Cardiac muscle cell (in vitro differentiated cells and primary cell): ENCODE data around the gene CRYBG1. TPM values are rescaled to one million over a fixed set of nuclear protein-coding genes. Genes with fewer than 3 reads are reported as not detected.

Experiments used
- DNase-seq, 2 donors: peaks; one replicate each; pipeline versions ENCODE4 v3.0.0 to v3.0.0-alpha.2; 2010 to 2017; ENCODE audit warnings: low read depth in 1 of 2, low spot score in 1 of 2
- H3K27ac ChIP-seq: fragments of 200-600 bp; sonication (generic); 2 replicates; pipeline ENCODE4 v1.5.1; 2016
- H3K27me3 ChIP-seq: fragments of 200-600 bp; sonication (generic); 2 replicates; pipeline ENCODE4 v1.6.0; 2016; ENCODE audit warnings: control low read depth
- H3K36me3 ChIP-seq: fragments of 200-600 bp; sonication (generic); 2 replicates; pipeline ENCODE4 v1.5.1; 2016; ENCODE audit warnings: control low read depth
- H3K4me1 ChIP-seq: fragments of 200-600 bp; sonication (generic); 2 replicates; pipeline ENCODE4 v1.8.1; 2017; ENCODE audit warnings: low read depth, mild to moderate bottlenecking, mixed run types
- H3K4me3 ChIP-seq: fragments of 200-600 bp; sonication (generic); 2 replicates; pipeline ENCODE4 v1.5.1; 2016; ENCODE audit warnings: mild to moderate bottlenecking
- H3K9me3 ChIP-seq: fragments of 200-600 bp; sonication (generic); 2 replicates; pipeline ENCODE4 v1.5.1; 2017; ENCODE audit warnings: low read depth, mild to moderate bottlenecking, control low read depth
- polyA plus RNA-seq: library from polyadenylated mRNA; unstranded; fragments of >200 nt; fragmentation: Nextera tagmentation; extraction: Ambion mirVana; gene quantifications from 2 replicates; pipeline ENCODE4 v1.2.1, GENCODE V29; 2016
- total RNA-seq: library from RNA; depleted of rRNA; stranded (reverse); fragments of >200 nt; gene quantifications from 2 replicates; pipeline ENCODE4 v1.2.3, GENCODE V29; 2016
- TF ChIP-seq, protein P1 (sequence below): IDR thresholded peaks from 2 replicates; pipeline ENCODE4 v1.5.1; 2012; ENCODE audit warnings: low read depth, mild to moderate bottlenecking, low read length

CRYBG1 gene
- total and polyA plus RNA-seq, 2 experiments from 2014 or later: 0.22 TPM; not detected in 1

- no peak overlapping the region for H3K27ac ChIP-seq
- peaks cover 4% of the 10 kb centered on the region for H3K36me3 ChIP-seq
- H3K4me3 ChIP-seq: no peak overlapping the region
- H3K27me3 ChIP-seq: no peaks in the 10 kb centered on the region
- no peak for DNase-seq
- H3K4me1 ChIP-seq: peaks cover 22% of the 10 kb centered on the region
- no peaks in the 10 kb centered on the region for H3K9me3 ChIP-seq
- TF ChIP-seq, protein P1, sequence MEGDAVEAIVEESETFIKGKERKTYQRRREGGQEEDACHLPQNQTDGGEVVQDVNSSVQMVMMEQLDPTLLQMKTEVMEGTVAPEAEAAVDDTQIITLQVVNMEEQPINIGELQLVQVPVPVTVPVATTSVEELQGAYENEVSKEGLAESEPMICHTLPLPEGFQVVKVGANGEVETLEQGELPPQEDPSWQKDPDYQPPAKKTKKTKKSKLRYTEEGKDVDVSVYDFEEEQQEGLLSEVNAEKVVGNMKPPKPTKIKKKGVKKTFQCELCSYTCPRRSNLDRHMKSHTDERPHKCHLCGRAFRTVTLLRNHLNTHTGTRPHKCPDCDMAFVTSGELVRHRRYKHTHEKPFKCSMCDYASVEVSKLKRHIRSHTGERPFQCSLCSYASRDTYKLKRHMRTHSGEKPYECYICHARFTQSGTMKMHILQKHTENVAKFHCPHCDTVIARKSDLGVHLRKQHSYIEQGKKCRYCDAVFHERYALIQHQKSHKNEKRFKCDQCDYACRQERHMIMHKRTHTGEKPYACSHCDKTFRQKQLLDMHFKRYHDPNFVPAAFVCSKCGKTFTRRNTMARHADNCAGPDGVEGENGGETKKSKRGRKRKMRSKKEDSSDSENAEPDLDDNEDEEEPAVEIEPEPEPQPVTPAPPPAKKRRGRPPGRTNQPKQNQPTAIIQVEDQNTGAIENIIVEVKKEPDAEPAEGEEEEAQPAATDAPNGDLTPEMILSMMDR: no peak
Observed at GRCh38 chr6:106318851-106319250, 41.7 kb upstream of the CRYBG1 start.

DNA sequence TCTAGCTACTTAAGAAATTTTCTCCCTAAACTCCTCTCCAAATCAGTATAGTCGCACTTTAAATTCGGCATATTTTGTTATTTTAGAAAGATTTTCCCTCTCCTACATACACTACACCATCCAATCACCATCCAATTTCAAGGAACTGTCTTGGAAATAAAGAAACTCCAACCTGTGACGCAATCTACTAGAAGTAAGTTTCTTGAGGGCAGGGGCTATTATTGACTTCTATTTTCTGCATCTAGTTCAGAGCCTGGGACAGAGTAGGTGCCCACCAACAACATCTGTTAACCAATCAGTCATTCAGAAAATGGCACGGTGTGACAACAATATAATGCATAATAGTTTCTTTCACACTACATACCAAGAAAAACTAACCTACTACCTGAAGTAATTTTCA, 38.6 kb upstream of the CRYBG1 start:
- Histone ChIP-seq H3K36me3 (no peaks in the 10 kb centered on the region), H3K9me3 (no peaks in the 10 kb centered on the region), H3K27ac (no peak overlapping the region), H3K4me1 (peaks cover 31% of the 10 kb centered on the region), H3K27me3 (no peaks in the 10 kb centered on the region), H3K4me3 (no peak overlapping the region)
- TF ChIP-seq, protein P1: no peak
- DNase-seq: no peak

DNA sequence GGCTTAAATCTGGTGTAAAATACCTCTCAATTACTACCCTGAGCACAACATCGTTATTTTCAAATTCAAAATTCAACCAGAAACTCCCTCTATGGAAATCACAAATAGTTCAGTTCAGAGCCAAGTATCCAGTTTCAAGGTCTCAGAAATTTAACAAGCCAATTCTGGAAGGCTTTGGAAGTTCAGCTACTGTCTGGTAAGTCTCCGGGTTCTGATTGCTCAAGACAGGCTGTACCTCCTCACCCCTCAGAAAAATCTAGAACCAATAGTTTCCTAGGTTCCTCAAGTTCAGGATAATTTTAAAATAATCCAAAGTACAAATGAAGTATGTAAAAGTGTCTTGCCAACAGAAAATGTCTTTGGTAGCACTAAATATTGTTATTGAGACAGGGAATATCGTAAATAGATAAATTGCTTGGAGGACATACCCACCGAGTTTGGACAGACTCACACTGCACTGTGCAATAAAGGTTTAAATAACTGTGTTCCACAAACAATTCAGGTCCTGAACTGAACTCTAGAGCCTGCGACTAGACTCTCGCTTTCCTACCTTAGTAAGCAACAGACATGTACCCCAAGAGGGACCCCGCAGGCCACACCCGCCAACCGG, 35.7 kb upstream of the CRYBG1 start:
- no peaks in the 10 kb centered on the region for H3K36me3 ChIP-seq
- peaks cover 14% of the 10 kb centered on the region for H3K4me1 ChIP-seq
- peak overlapping the region; percentile 56 for H3K4me3 ChIP-seq
- peak in 1 of 2 donors; percentile 20 for DNase-seq
- no peaks in the 10 kb centered on the region for H3K9me3 ChIP-seq
- TF ChIP-seq, protein P1: no peak
- peaks cover 3% of the 10 kb centered on the region for H3K27me3 ChIP-seq
- H3K27ac ChIP-seq: peak overlapping the region; percentile 88

DNA sequence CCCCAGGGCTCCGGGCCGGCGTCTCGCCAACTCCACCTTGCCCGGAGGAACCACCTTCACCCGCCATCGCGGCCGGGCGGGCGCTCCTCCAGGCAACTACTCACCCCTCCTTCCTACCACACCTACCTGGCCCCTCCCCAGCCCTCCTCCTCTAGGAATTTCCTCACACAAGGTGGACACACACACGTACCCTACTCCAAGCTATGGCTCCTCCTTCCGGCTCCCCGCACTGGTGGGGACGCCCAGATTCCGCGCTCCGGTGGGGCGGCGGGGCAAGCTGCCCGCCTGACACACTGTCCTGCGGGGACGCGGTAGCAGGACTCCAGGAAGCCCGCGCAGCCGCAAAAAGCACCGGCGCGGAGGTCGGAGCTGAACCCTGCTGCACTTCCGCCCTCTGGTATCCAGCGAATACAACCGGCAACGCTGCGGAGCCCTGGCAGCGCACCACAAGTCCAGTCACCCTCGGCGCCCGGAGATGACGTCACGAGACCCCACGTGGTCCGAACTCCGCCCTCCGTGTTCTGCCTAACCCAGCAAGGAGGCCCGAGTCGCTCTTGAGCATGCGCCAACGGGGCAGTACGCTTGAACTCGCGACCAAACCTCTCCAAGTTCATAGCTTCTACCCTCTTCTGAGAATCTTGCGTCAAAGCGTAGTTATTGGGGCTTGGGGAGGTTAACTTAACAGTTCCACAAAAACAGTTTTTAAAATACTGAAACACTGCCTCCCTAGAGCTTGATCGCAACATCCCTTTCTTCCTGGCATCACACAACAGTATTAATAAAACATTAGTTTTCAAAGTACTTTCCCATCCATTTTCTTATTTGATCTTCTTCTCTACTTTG, 35.0 kb upstream of the CRYBG1 start, which contains the start of gene ATG5:
ATG5 (minus strand) TSS at position 425 of the 843 bp plus-strand sequence. CDS start 9,552 bp downstream, outside the sequence.
- TF ChIP-seq, protein P1: no peak
- no peaks in the 10 kb centered on the region for H3K9me3 ChIP-seq
- H3K27me3 ChIP-seq: peaks cover 3% of the 10 kb centered on the region
- no peaks in the 10 kb centered on the region for H3K36me3 ChIP-seq
- H3K27ac ChIP-seq: peak within 1 kb of the TSS; percentile 88
- DNase-seq: peak; percentile 98 to 100
- H3K4me3 ChIP-seq: peak within 1 kb of the TSS; percentile 56
- peaks cover 9% of the 10 kb centered on the region for H3K4me1 ChIP-seq

- Histone ChIP-seq H3K27ac (no peak overlapping the region), H3K4me1 (no peaks in the 10 kb centered on the region), H3K9me3 (no peaks in the 10 kb centered on the region), H3K4me3 (no peak overlapping the region), H3K27me3 (no peaks in the 10 kb centered on the region), H3K36me3 (no peaks in the 10 kb centered on the region)
- TF ChIP-seq, protein P1: peak; percentile 55
- DNase-seq: peak; percentile 63 to 64
Observed at GRCh38 chr6:106334646-106335448, 25.7 kb upstream of the CRYBG1 start.
